Endothelial cell of umbilical vein (primary cell): ENCODE data around the gene B3GNT3. TPM values are rescaled to one million over a fixed set of nuclear protein-coding genes. Genes with fewer than 3 reads are reported as not detected.

Experiments used
- BruUV-seq: library from RNA; stranded (reverse); fragments of 400-500 nt; replicated peaks from 2 replicates; lab custom pipeline; 2021; lab: Mats Ljungman, UMichigan
- CTCF ChIA-PET: fragments of 300-600, 350-600 bp; sonication (Branson Sonifier 250); formaldehyde crosslinking; loops from one replicate; lab custom pipeline; 2021; ENCODE audit warnings: antibody characterized with exemption, inconsistent platforms; lab: Charles Lee
- POLR2A ChIA-PET: fragments of 300-600, 350-600 bp; sonication (Branson Sonifier 250); formaldehyde crosslinking; loops from one replicate; lab custom pipeline; 2021; ENCODE audit warnings: antibody characterized with exemption, inconsistent platforms; lab: Charles Lee
- DNase-seq: peaks from one replicate; pipeline ENCODE4 v3.0.0-alpha.2; 2011; ENCODE audit warnings: low read depth, low spot score
- FAIRE-seq: peaks from 2 replicates; lab custom pipeline; 2011; peaks lifted over from hg19 to GRCh38; lab: Jason Lieb, UNC
- H2AFZ ChIP-seq: 2 replicates; pipeline ENCODE4 v1.6.0; 2012; ENCODE audit warnings: low read depth, low read length, control low read depth, inconsistent platforms
- H3K27ac ChIP-seq: 2 replicates; pipeline ENCODE4 v1.5.1; 2011; ENCODE audit warnings: low read depth, mild to moderate bottlenecking, control low read depth, low read length, moderate library complexity; ENCODE audit not compliant: insufficient read depth
- H3K27me3 ChIP-seq, 2 experiments: 2 replicates each; pipeline versions ENCODE4 v1.6.0 to v1.6.1; 2011; ENCODE audit warnings: low read length in 2 of 2, mixed read lengths in 1 of 2; ENCODE audit not compliant: control insufficient read depth in 2 of 2, insufficient read depth in 2 of 2
- H3K36me3 ChIP-seq, 2 experiments: 2 replicates in 1 of 2; 3 replicates in 1 of 2; pipeline ENCODE4 v1.5.1; 2011; ENCODE audit warnings: low read length in 2 of 2, mild to moderate bottlenecking in 1 of 2, moderate library complexity in 1 of 2; ENCODE audit not compliant: control insufficient read depth in 2 of 2, insufficient read depth in 2 of 2; ENCODE audit errors: extremely low read depth in 1 of 2
- H3K4me1 ChIP-seq: 3 replicates; pipeline ENCODE4 v1.5.1; 2011; ENCODE audit warnings: mild to moderate bottlenecking, low read length; ENCODE audit not compliant: control insufficient read depth, insufficient read depth; ENCODE audit errors: extremely low read depth
- H3K4me2 ChIP-seq: 2 replicates; pipeline ENCODE4 v1.6.1; 2011; ENCODE audit warnings: low read length, control low read depth, mixed read lengths; ENCODE audit not compliant: insufficient read depth
- H3K4me3 ChIP-seq, 3 experiments: fragments of 200-600 bp in 1 of 3; sonication (generic), shearing (Covaris generic) in 1 of 3; replicated peaks in 1 of 3; 2 replicates each; pipeline ENCODE4 v1.5.1; 2011 to 2016; ENCODE audit warnings: control low read depth in 3 of 3, low read length in 3 of 3, mild to moderate bottlenecking in 2 of 3, inconsistent platforms in 1 of 3, low read depth in 1 of 3, moderate library complexity in 1 of 3; ENCODE audit not compliant: insufficient read depth in 1 of 3
- H3K79me2 ChIP-seq: 2 replicates; pipeline ENCODE4 v1.6.0; 2012; ENCODE audit warnings: low read length, inconsistent platforms; ENCODE audit not compliant: control insufficient read depth, insufficient read depth
- H3K9ac ChIP-seq: replicated peaks from 2 replicates; pipeline ENCODE3; 2011; ENCODE audit warnings: low read length, control low read depth; ENCODE audit not compliant: insufficient read depth; ENCODE audit errors: extremely low read depth
- H3K9me1 ChIP-seq: replicated peaks from 3 replicates; pipeline ENCODE4 v1.6.0; 2011; ENCODE audit warnings: mild to moderate bottlenecking, low read length; ENCODE audit not compliant: control insufficient read depth, insufficient read depth; ENCODE audit errors: extremely low read depth
- H3K9me3 ChIP-seq: replicated peaks from 2 replicates; pipeline ENCODE4 v1.5.1; 2012; ENCODE audit warnings: low read length, inconsistent platforms; ENCODE audit not compliant: control insufficient read depth, insufficient read depth
- H4K20me1 ChIP-seq: replicated peaks from 2 replicates; pipeline ENCODE3; 2011; ENCODE audit warnings: mild to moderate bottlenecking, low read length; ENCODE audit not compliant: control insufficient read depth, insufficient read depth; ENCODE audit errors: extremely low read depth
- FOS ChIP-seq: IDR thresholded peaks from 2 replicates; pipeline ENCODE4 v1.6.1; 2011; ENCODE audit warnings: mild to moderate bottlenecking, low read length, moderate library complexity, borderline replicate concordance; ENCODE audit not compliant: insufficient read depth
- GATA2 ChIP-seq: IDR thresholded peaks from 2 replicates; pipeline ENCODE4 v1.7.0; 2011; ENCODE audit warnings: low read depth, mild to moderate bottlenecking, moderate library complexity, mixed read lengths, low read length; ENCODE audit not compliant: insufficient read length, insufficient read depth
- JUN ChIP-seq: IDR thresholded peaks from 2 replicates; pipeline ENCODE4 v1.6.1; 2011; ENCODE audit warnings: borderline replicate concordance, low read depth; ENCODE audit not compliant: insufficient read length, insufficient read depth
- MYC ChIP-seq: IDR thresholded peaks from one replicate; pipeline ENCODE4 v1.6.1; 2011; ENCODE audit warnings: mild to moderate bottlenecking, low read depth, low read length
- POLR2A ChIP-seq: IDR thresholded peaks from 2 replicates; pipeline ENCODE4 v1.6.1; 2012; ENCODE audit warnings: low read depth, mild to moderate bottlenecking, control low read depth, low read length
- POLR2AphosphoS5 ChIP-seq: IDR thresholded peaks from 2 replicates; pipeline ENCODE4 v1.6.1; 2012; ENCODE audit warnings: low read depth, mild to moderate bottlenecking, control low read depth, low read length, moderate library complexity; ENCODE audit not compliant: insufficient read depth
- dilution Hi-C: fragments of 300-500 bp; cut with MboI; formaldehyde crosslinking; loops from one replicate; pipeline ENCODE4 v1.15.0; 2019; ENCODE audit warnings: low sequenced_read_pairs; ENCODE audit not compliant: extremely low pct_ligation_motif_present
- intact Hi-C: fragments of 100-400 bp; cut with micrococcal nuclease; formaldehyde crosslinking; loops from one replicate; pipeline ENCODE4 v1.10.0; 2022
- polyA plus RNA-seq, 4 experiments: library from polyadenylated mRNA; depleted of rRNA in 3 of 4; stranded (reverse) in 3 of 4; unstranded in 1 of 4; fragments of >200 nt; gene quantifications; 2 replicates each; pipeline versions ENCODE4 v1.2.1 to v1.2.3, GENCODE V29; 2011 to 2012; ENCODE audit warnings: missing spikeins in 1 of 4
- total RNA-seq: library from RNA; stranded (reverse); gene quantifications from 2 replicates; pipeline ENCODE4 v1.2.3, GENCODE V29; 2021
- TF ChIP-seq, protein P1 (sequence below): IDR thresholded peaks from 2 replicates; pipeline ENCODE4 v1.6.1; 2011; ENCODE audit not compliant: insufficient read depth, insufficient read length
- TF ChIP-seq, protein P2 (sequence below), 2 donors: IDR thresholded peaks; 1 replicate in 1 of 2; 2 replicates in 1 of 2; pipeline ENCODE4 v1.5.1; 2011; ENCODE audit warnings: low read length in 2 of 2, mild to moderate bottlenecking in 2 of 2, moderate library complexity in 2 of 2, control low read depth in 1 of 2, inconsistent platforms in 1 of 2, low read depth in 1 of 2; ENCODE audit not compliant: insufficient read depth in 1 of 2; ENCODE audit errors: extremely low read depth in 1 of 2

The B3GNT3 gene
- total and polyA plus RNA-seq, 2 donors (not counting 3 experiments of a cell fraction or from before 2014, with no cell fraction given), result 0.10 TPM; not detected in 1

DNA sequence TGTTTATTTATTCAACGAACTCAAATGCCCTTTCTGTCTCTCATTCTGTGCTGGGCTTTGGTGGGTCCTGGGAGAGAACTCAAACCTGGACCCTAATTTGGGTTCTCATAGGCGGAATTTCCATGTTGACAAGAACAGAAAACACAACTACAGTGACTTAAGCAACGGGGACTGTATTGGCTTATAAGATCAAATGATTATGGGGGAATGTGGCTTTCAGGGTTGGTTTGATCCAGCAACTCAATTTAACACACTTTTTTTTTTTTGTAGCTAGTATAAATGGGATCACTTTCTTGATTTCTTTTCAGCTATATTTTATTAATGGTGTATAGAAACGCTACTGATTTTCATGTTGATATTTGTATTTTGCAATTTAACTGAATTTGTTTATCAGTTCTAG is 33.8 kb upstream of the B3GNT3 start:
- POLR2A ChIA-PET, result no interaction called here
- no TSS peak for BruUV-seq
- H3K36me3 ChIP-seq, result no peaks in the 10 kb centered on the region
- FAIRE-seq (no peak), DNase-seq (no peak)
- H3K9ac ChIP-seq, result no peak overlapping the region
- dilution Hi-C loops, result no loop called here
- no peak overlapping the region for H3K4me3 ChIP-seq
- H3K27ac ChIP-seq, result no peak overlapping the region
- no peak overlapping the region for H2AFZ ChIP-seq
- H3K27me3 ChIP-seq, result no peaks in the 10 kb centered on the region
- no peak for TF ChIP-seq JUN
- TF ChIP-seq POLR2A, result no peak
- TF ChIP-seq POLR2AphosphoS5, result no peak
- TF ChIP-seq, protein P1, sequence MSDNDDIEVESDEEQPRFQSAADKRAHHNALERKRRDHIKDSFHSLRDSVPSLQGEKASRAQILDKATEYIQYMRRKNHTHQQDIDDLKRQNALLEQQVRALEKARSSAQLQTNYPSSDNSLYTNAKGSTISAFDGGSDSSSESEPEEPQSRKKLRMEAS, result no peak
- no peak for TF ChIP-seq FOS
- TF ChIP-seq GATA2, result no peak
- no peak for TF ChIP-seq MYC
- TF ChIP-seq, protein P2, sequence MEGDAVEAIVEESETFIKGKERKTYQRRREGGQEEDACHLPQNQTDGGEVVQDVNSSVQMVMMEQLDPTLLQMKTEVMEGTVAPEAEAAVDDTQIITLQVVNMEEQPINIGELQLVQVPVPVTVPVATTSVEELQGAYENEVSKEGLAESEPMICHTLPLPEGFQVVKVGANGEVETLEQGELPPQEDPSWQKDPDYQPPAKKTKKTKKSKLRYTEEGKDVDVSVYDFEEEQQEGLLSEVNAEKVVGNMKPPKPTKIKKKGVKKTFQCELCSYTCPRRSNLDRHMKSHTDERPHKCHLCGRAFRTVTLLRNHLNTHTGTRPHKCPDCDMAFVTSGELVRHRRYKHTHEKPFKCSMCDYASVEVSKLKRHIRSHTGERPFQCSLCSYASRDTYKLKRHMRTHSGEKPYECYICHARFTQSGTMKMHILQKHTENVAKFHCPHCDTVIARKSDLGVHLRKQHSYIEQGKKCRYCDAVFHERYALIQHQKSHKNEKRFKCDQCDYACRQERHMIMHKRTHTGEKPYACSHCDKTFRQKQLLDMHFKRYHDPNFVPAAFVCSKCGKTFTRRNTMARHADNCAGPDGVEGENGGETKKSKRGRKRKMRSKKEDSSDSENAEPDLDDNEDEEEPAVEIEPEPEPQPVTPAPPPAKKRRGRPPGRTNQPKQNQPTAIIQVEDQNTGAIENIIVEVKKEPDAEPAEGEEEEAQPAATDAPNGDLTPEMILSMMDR (IDR thresholded peaks at IDR 0.05; ENCODE audit: extremely low read depth in 1 of 2, insufficient read depth in 1 of 2, low read depth in 1 of 2, low read length in 2 of 2), result no peak
- CTCF ChIA-PET, result interaction anchor here (0.6 to 1.6 kb wide), 3 partner anchors 8 to 188 kb away, joined by 3 to 5 read pairs (median 3); no protein-coding TSS in a partner anchor
- no peaks in the 10 kb centered on the region for H3K9me3 ChIP-seq
- intact Hi-C loops, result no loop called here
- H3K9me1 ChIP-seq, result no peaks in the 10 kb centered on the region
- H3K4me2 ChIP-seq, result no peak overlapping the region
- H3K79me2 ChIP-seq, result no peaks in the 10 kb centered on the region
- no peaks in the 10 kb centered on the region for H4K20me1 ChIP-seq
- peaks cover 3% of the 10 kb centered on the region for H3K4me1 ChIP-seq
